Neural progenitor cell (in vitro differentiated cells): ENCODE results near the gene NAV1.

Source experiments
- EZH2phosphoT487 ChIP-seq: fragments of 200-600 bp; sonication (generic); IDR thresholded peaks from 2 replicates; pipeline ENCODE4 v1.6.1; 2017; ENCODE audit warnings: antibody characterized with exemption
- TF ChIP-seq, protein P1 (sequence below): fragments of 200-600 bp; sonication (generic); IDR thresholded peaks from 2 replicates; pipeline ENCODE4 v1.5.1; 2017; ENCODE audit warnings: antibody characterized with exemption, mild to moderate bottlenecking

DNA sequence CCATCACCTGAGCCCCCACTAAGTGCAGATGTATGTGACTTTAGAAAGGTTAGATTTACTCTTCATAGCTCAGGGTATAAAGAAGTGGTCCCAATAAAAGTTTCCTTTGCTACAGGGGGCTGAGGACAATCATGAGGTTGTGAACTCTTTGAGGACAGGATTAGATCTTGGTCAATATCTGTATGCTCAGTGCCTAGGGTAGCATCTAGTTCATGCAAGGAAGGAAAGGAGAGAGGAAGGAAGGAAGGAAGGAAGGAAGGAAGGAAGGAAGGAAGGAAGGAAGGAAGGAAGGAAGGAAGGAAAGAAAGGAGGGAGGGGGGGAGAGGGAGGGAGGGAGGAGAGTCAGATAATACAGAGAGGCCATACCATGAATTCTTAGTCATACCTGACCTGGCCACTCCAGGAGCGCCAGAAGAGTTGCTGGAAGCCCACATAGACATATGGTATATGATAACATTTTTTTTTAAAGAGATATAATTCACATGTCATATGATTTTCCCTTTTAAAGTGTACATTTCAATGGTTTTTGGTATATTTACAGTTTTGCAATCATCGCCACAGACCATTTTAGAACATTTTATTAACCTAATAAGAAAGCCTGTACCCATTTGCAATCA is 22.3 kb upstream of the NAV1 start:
- no peak for TF ChIP-seq EZH2phosphoT487
- TF ChIP-seq, protein P1, sequence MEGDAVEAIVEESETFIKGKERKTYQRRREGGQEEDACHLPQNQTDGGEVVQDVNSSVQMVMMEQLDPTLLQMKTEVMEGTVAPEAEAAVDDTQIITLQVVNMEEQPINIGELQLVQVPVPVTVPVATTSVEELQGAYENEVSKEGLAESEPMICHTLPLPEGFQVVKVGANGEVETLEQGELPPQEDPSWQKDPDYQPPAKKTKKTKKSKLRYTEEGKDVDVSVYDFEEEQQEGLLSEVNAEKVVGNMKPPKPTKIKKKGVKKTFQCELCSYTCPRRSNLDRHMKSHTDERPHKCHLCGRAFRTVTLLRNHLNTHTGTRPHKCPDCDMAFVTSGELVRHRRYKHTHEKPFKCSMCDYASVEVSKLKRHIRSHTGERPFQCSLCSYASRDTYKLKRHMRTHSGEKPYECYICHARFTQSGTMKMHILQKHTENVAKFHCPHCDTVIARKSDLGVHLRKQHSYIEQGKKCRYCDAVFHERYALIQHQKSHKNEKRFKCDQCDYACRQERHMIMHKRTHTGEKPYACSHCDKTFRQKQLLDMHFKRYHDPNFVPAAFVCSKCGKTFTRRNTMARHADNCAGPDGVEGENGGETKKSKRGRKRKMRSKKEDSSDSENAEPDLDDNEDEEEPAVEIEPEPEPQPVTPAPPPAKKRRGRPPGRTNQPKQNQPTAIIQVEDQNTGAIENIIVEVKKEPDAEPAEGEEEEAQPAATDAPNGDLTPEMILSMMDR = no peak
